MG63 (cell line): ENCODE results near the gene RTTN. TPM values are rescaled to one million over a fixed set of nuclear protein-coding genes. Genes with fewer than 3 reads are reported as not detected.
"Not testable (repeated sequence)": the region's sequence is repeated elsewhere in the genome, so short reads cannot be mapped to it uniquely, and the experiment has no call there.

ENCODE experiments used
- DNase-seq: peaks from one replicate; pipeline ENCODE4 v3.0.0-alpha.2; 2020
- H3K27me3 ChIP-seq: fragments of 250-450 bp; sonication (Bioruptor Pico); 2 replicates; pipeline ENCODE4 v1.5.1; 2020; ENCODE audit warnings: mild to moderate bottlenecking, moderate library complexity
- H3K36me3 ChIP-seq: fragments of 250-450 bp; sonication (Bioruptor Pico); 2 replicates; pipeline ENCODE4 v1.5.1; 2020; ENCODE audit warnings: mild to moderate bottlenecking, moderate library complexity
- H3K4me3 ChIP-seq: fragments of 250-450 bp; sonication (Bioruptor Pico); 2 replicates; pipeline ENCODE4 v1.5.1; 2020; ENCODE audit warnings: mild to moderate bottlenecking, moderate library complexity
- H3K9me3 ChIP-seq: fragments of 250-450 bp; sonication (Bioruptor Pico); 2 replicates; pipeline ENCODE4 v1.5.1; 2020; ENCODE audit warnings: mild to moderate bottlenecking, moderate library complexity
- total RNA-seq: library from RNA; depleted of rRNA; stranded (reverse); fragments of >200 nt; shearing (Covaris generic); gene quantifications from 2 replicates; pipeline ENCODE4 v1.2.3, GENCODE V29; 2014; ENCODE audit warnings: low replicate concordance

The RTTN gene
- total RNA-seq, 1 experiment from 2014 or later: 5.9 TPM

GRCh38 chr18:69996951-69997798 is 208.3 kb downstream of the RTTN start:
- no peak overlapping the region for H3K4me3 ChIP-seq
- no peaks in the 10 kb centered on the region for H3K27me3 ChIP-seq
- peaks cover 2% of the 10 kb centered on the region; the same call in 1 of the 2 replicates for H3K36me3 ChIP-seq
- H3K9me3 ChIP-seq: no peaks in the 10 kb centered on the region
- DNase-seq: no peak

GRCh38 chr18:69996417-69996816 is 209.1 kb downstream of the RTTN start:
- no peak for DNase-seq
- H3K36me3 ChIP-seq: no peaks in the 10 kb centered on the region; the same call in 1 of the 2 replicates
- no peak overlapping the region for H3K4me3 ChIP-seq
- H3K27me3 ChIP-seq: no peaks in the 10 kb centered on the region
- no peaks in the 10 kb centered on the region for H3K9me3 ChIP-seq

GRCh38 chr18:69995774-69996173 is 209.7 kb downstream of the RTTN start:
- Histone ChIP-seq H3K27me3 (no peaks in the 10 kb centered on the region), H3K36me3 (no peaks in the 10 kb centered on the region; the same call in 1 of the 2 replicates), H3K9me3 (no peaks in the 10 kb centered on the region), H3K4me3 (no peak overlapping the region)
- DNase-seq: no peak

- no peak for DNase-seq
- Histone ChIP-seq H3K36me3 (no peaks in the 10 kb centered on the region; the same call in 1 of the 2 replicates), H3K4me3 (no peak overlapping the region)
These were observed 212.7 kb downstream of the RTTN start for GRCh38 chr18:69992776-69993175.

GRCh38 chr18:69987870-69988269 is 217.6 kb downstream of the RTTN start:
- peaks cover 7% of the 10 kb centered on the region; the same call in 1 of the 2 replicates for H3K9me3 ChIP-seq
- no peak for DNase-seq
- H3K4me3 ChIP-seq: no peak overlapping the region
- H3K36me3 ChIP-seq: no peaks in the 10 kb centered on the region
- H3K27me3 ChIP-seq: no peaks in the 10 kb centered on the region

More at GRCh38 chr18:69992776-69993175, 212.7 kb downstream of the RTTN start:
- Histone ChIP-seq H3K27me3 (no peaks in the 10 kb centered on the region), H3K9me3 (peaks cover 7% of the 10 kb centered on the region; the same call in 1 of the 2 replicates)

- peaks cover 7% of the 10 kb centered on the region; the same call in 1 of the 2 replicates for H3K9me3 ChIP-seq
- H3K36me3 ChIP-seq: no peaks in the 10 kb centered on the region
- DNase-seq: no peak
- H3K27me3 ChIP-seq: no peaks in the 10 kb centered on the region
- H3K4me3 ChIP-seq: no peak overlapping the region
These were observed 220.2 kb downstream of the RTTN start for GRCh38 chr18:69985239-69985638.

- no peaks in the 10 kb centered on the region for H3K27me3 ChIP-seq
These were observed 223.1 kb downstream of the RTTN start for GRCh38 chr18:69982417-69982816.

GRCh38 chr18:69981948-69982347 is 223.5 kb downstream of the RTTN start:
- Histone ChIP-seq H3K4me3 (no peak overlapping the region), H3K36me3 (no peaks in the 10 kb centered on the region; the same call in 1 of the 2 replicates), H3K9me3 (no peaks in the 10 kb centered on the region), H3K27me3 (no peaks in the 10 kb centered on the region)
- DNase-seq: no peak

More at GRCh38 chr18:69982417-69982816, 223.1 kb downstream of the RTTN start:
- Histone ChIP-seq H3K36me3 (no peaks in the 10 kb centered on the region; the same call in 1 of the 2 replicates), H3K4me3 (no peak overlapping the region), H3K9me3 (no peaks in the 10 kb centered on the region)
- no peak for DNase-seq

- Histone ChIP-seq H3K9me3 (no peaks in the 10 kb centered on the region), H3K4me3 (no peak overlapping the region), H3K27me3 (no peaks in the 10 kb centered on the region), H3K36me3 (no peaks in the 10 kb centered on the region; the same call in 1 of the 2 replicates)
- no peak for DNase-seq
These were observed 224.3 kb downstream of the RTTN start for GRCh38 chr18:69980982-69981804.

GRCh38 chr18:69980509-69980908 is 225.0 kb downstream of the RTTN start:
- no peak for DNase-seq
- no peaks in the 10 kb centered on the region for H3K27me3 ChIP-seq
- no peak overlapping the region for H3K4me3 ChIP-seq
- H3K9me3 ChIP-seq: no peaks in the 10 kb centered on the region
- H3K36me3 ChIP-seq: no peaks in the 10 kb centered on the region; the same call in 1 of the 2 replicates

- no peaks in the 10 kb centered on the region for H3K27me3 ChIP-seq
- H3K36me3 ChIP-seq: no peaks in the 10 kb centered on the region; the same call in 1 of the 2 replicates
- H3K4me3 ChIP-seq: no peak overlapping the region
- DNase-seq: no peak
- H3K9me3 ChIP-seq: no peaks in the 10 kb centered on the region
These were observed 226.5 kb downstream of the RTTN start for GRCh38 chr18:69978732-69979715.

GRCh38 chr18:69975294-69975693 is 230.2 kb downstream of the RTTN start:
- not testable (repeated sequence) for H3K36me3 ChIP-seq, H3K4me3 ChIP-seq, H3K9me3 ChIP-seq, H3K27me3 ChIP-seq
- DNase-seq: peak; percentile 6

GRCh38 chr18:69974365-69974764 is 231.1 kb downstream of the RTTN start:
- Histone ChIP-seq H3K4me3 (no peak overlapping the region), H3K27me3 (no peaks in the 10 kb centered on the region), H3K36me3 (no peaks in the 10 kb centered on the region; the same call in 1 of the 2 replicates), H3K9me3 (no peaks in the 10 kb centered on the region)
- DNase-seq: no peak

GRCh38 chr18:69969491-69969890 is 236.0 kb downstream of the RTTN start:
- DNase-seq: no peak
- no peak overlapping the region for H3K4me3 ChIP-seq
- no peaks in the 10 kb centered on the region for H3K9me3 ChIP-seq
- no peaks in the 10 kb centered on the region for H3K27me3 ChIP-seq
- no peaks in the 10 kb centered on the region for H3K36me3 ChIP-seq

GRCh38 chr18:69968039-69968438 is 237.4 kb downstream of the RTTN start:
- no peaks in the 10 kb centered on the region for H3K9me3 ChIP-seq
- no peaks in the 10 kb centered on the region for H3K36me3 ChIP-seq
- no peak for DNase-seq
- H3K4me3 ChIP-seq: no peak overlapping the region
- H3K27me3 ChIP-seq: no peaks in the 10 kb centered on the region

- Histone ChIP-seq H3K9me3 (no peaks in the 10 kb centered on the region), H3K36me3 (no peaks in the 10 kb centered on the region), H3K4me3 (no peak overlapping the region), H3K27me3 (no peaks in the 10 kb centered on the region)
- DNase-seq: no peak
These were observed 242.3 kb downstream of the RTTN start for GRCh38 chr18:69963196-69963595.
